IMR-90 (cell line): ENCODE measurements around the gene PPT2. TPM values are rescaled to one million over a fixed set of nuclear protein-coding genes. Genes with fewer than 3 reads are reported as not detected.

ENCODE experiments used
- ATAC-seq: fragments of 200-7000 bp; cut with Tn5 transposase; 2 replicates; pipeline ENCODE4 v1.9.1; 2020; ENCODE audit warnings: low read depth, mild to moderate bottlenecking, moderate library complexity
- BruUV-seq: library from RNA; stranded (reverse); fragments of 400-500 nt; replicated peaks from 2 replicates; lab custom pipeline; 2021; lab: Mats Ljungman, UMichigan
- CTCF ChIA-PET: fragments of 300-600 bp; formaldehyde crosslinking; extraction: SDS; loops from one replicate; lab custom pipeline; 2021; ENCODE audit warnings: antibody characterized with exemption; lab: Yijun Ruan, JAX
- POLR2A ChIA-PET: fragments of 300-600 bp; sonication (Branson Sonifier 250); formaldehyde crosslinking; loops from one replicate; lab custom pipeline; 2022; ENCODE audit warnings: antibody characterized with exemption; ENCODE audit not compliant: unreplicated experiment; lab: Charles Lee
- DNase-seq: peaks from one replicate; pipeline ENCODE4 v3.0.0; 2013
- H2AFZ ChIP-seq: replicated peaks from 2 replicates; pipeline ENCODE3; 2013; ENCODE audit warnings: low read length, mild to moderate bottlenecking; ENCODE audit not compliant: poor library complexity
- H2AK5ac ChIP-seq: 2 replicates; pipeline ENCODE4 v1.6.1; 2013; ENCODE audit warnings: low read depth, low read length, inconsistent platforms
- H2AK9ac ChIP-seq: replicated peaks from 2 replicates; pipeline ENCODE3; 2013; ENCODE audit warnings: mild to moderate bottlenecking, low read depth, low read length, moderate library complexity; ENCODE audit not compliant: poor library complexity
- H2BK120ac ChIP-seq: 2 replicates; pipeline ENCODE4 v1.6.1; 2013; ENCODE audit warnings: low read depth, low read length, inconsistent platforms
- H2BK15ac ChIP-seq: 3 replicates; pipeline ENCODE4 v1.6.1; 2013; ENCODE audit warnings: low read depth, low read length, inconsistent platforms
- H2BK20ac ChIP-seq: 2 replicates; pipeline ENCODE4 v1.6.1; 2013; ENCODE audit warnings: low read depth, mild to moderate bottlenecking, inconsistent platforms, low read length, moderate library complexity
- H2BK5ac ChIP-seq: 2 replicates; pipeline ENCODE4 v1.6.1; 2013; ENCODE audit warnings: mild to moderate bottlenecking, low read depth, low read length, inconsistent platforms; ENCODE audit not compliant: poor library complexity, severe bottlenecking
- H3K14ac ChIP-seq: replicated peaks from 2 replicates; pipeline ENCODE4 v1.6.1; 2013; ENCODE audit warnings: low read depth, low read length, inconsistent platforms
- H3K18ac ChIP-seq: 2 replicates; pipeline ENCODE4 v1.6.1; 2013; ENCODE audit warnings: low read depth, low read length, control low read depth
- H3K23ac ChIP-seq: 2 replicates; pipeline ENCODE4 v1.6.1; 2013; ENCODE audit warnings: low read depth, low read length, inconsistent platforms
- H3K27ac ChIP-seq: 2 replicates; pipeline ENCODE4 v1.5.1; 2013; ENCODE audit warnings: mild to moderate bottlenecking, control low read depth, low read length; ENCODE audit not compliant: insufficient read depth
- H3K27me3 ChIP-seq: 2 replicates; pipeline ENCODE4 v1.6.1; 2013; ENCODE audit warnings: low read length; ENCODE audit not compliant: control insufficient read depth, insufficient read depth
- H3K36me3 ChIP-seq: 2 replicates; pipeline ENCODE4 v1.6.1; 2013; ENCODE audit warnings: low read length, mixed read lengths; ENCODE audit not compliant: control insufficient read depth, insufficient read depth
- H3K4ac ChIP-seq: 2 replicates; pipeline ENCODE4 v1.6.1; 2013; ENCODE audit warnings: low read depth, low read length, inconsistent platforms
- H3K4me1 ChIP-seq: 2 replicates; pipeline ENCODE4 v1.6.1; 2013; ENCODE audit warnings: low read length, mixed read lengths; ENCODE audit not compliant: control insufficient read depth, insufficient read depth
- H3K4me2 ChIP-seq: 2 replicates; pipeline ENCODE4 v1.6.1; 2013; ENCODE audit warnings: low read depth, mild to moderate bottlenecking, control low read depth, low read length, moderate library complexity
- H3K4me3 ChIP-seq: 2 replicates; pipeline ENCODE4 v1.5.1; 2013; ENCODE audit warnings: low read depth, mild to moderate bottlenecking, control low read depth, low read length, moderate library complexity; ENCODE audit not compliant: insufficient read depth
- H3K56ac ChIP-seq: 2 replicates; pipeline ENCODE4 v1.6.1; 2013; ENCODE audit warnings: low read length, inconsistent platforms; ENCODE audit not compliant: insufficient read depth; ENCODE audit errors: extremely low read depth
- H3K79me1 ChIP-seq, 2 experiments: 2 replicates each; pipeline ENCODE4 v1.6.1; 2013; ENCODE audit warnings: low read length in 2 of 2, inconsistent platforms in 1 of 2, low read depth in 1 of 2
- H3K9ac ChIP-seq: 2 replicates; pipeline ENCODE4 v1.6.1; 2013; ENCODE audit warnings: low read depth, low read length, control low read depth
- H3K9me1 ChIP-seq: 2 replicates; pipeline ENCODE4 v1.6.1; 2013; ENCODE audit warnings: low read length, inconsistent platforms; ENCODE audit not compliant: insufficient read depth
- H3K9me3 ChIP-seq: 2 replicates; pipeline ENCODE4 v1.6.1; 2013; ENCODE audit warnings: low read length; ENCODE audit not compliant: control insufficient read depth, insufficient read depth
- H4K20me1 ChIP-seq: 2 replicates; pipeline ENCODE4 v1.6.1; 2013; ENCODE audit warnings: low read length, inconsistent platforms; ENCODE audit not compliant: insufficient read depth
- H4K5ac ChIP-seq: 2 replicates; pipeline ENCODE4 v1.6.1; 2013; ENCODE audit warnings: mild to moderate bottlenecking, low read depth, low read length, control low read depth
- H4K8ac ChIP-seq, 2 experiments: 2 replicates each; pipeline ENCODE4 v1.6.1; 2013; ENCODE audit warnings: low read depth in 2 of 2, low read length in 2 of 2, control low read depth in 1 of 2, inconsistent platforms in 1 of 2
- H4K91ac ChIP-seq: 2 replicates; pipeline ENCODE4 v1.6.1; 2013; ENCODE audit warnings: low read depth, low read length, inconsistent platforms; ENCODE audit not compliant: insufficient read depth
- CHD1 ChIP-seq: IDR thresholded peaks from 2 replicates; pipeline ENCODE4 v1.6.1; 2012; ENCODE audit warnings: low read depth, low read length, improper control_type of control experiment
- CTCF ChIP-seq: conservative IDR thresholded peaks from 2 replicates; pipeline ENCODE4 v1.5.1; 2012; ENCODE audit warnings: mild to moderate bottlenecking, low read depth, low read length, improper control_type of control experiment
- ELK1 ChIP-seq: fragments of 150-350 bp; IDR thresholded peaks from 2 replicates; pipeline ENCODE4 v1.6.1; 2016; ENCODE audit warnings: low read depth, mild to moderate bottlenecking, low read length, moderate library complexity, borderline replicate concordance
- MAFK ChIP-seq: IDR thresholded peaks from 2 replicates; pipeline ENCODE4 v1.6.1; 2012; ENCODE audit warnings: low read depth, low read length, improper control_type of control experiment
- MAZ ChIP-seq: IDR thresholded peaks from 2 replicates; pipeline ENCODE4 v1.6.1; 2012; ENCODE audit warnings: low read depth, mild to moderate bottlenecking, low read length, improper control_type of control experiment, moderate library complexity, borderline replicate concordance
- MXI1 ChIP-seq: IDR thresholded peaks from 2 replicates; pipeline ENCODE4 v1.6.1; 2012; ENCODE audit warnings: low read depth, mild to moderate bottlenecking, low read length, moderate library complexity, borderline replicate concordance
- NFE2L2 ChIP-seq: fragments of 150-350 bp; IDR thresholded peaks from 2 replicates; pipeline ENCODE4 v1.6.1; 2016; ENCODE audit warnings: low read depth, mild to moderate bottlenecking, low read length
- POLR2A ChIP-seq: IDR thresholded peaks from 2 replicates; pipeline ENCODE4 v1.6.1; 2012; ENCODE audit warnings: mild to moderate bottlenecking, low read depth, low read length
- RAD21 ChIP-seq: IDR thresholded peaks from 2 replicates; pipeline ENCODE4 v1.6.1; 2012; ENCODE audit warnings: low read length, improper control_type of control experiment
- SMC3 ChIP-seq: fragments of 150-350 bp; IDR thresholded peaks from 2 replicates; pipeline ENCODE4 v1.6.1; 2016; ENCODE audit warnings: low read depth, mild to moderate bottlenecking, antibody characterized with exemption, low read length, moderate library complexity
- WGBS, 2 experiments: methylation state at CpG; one replicate each; pipeline versions ENCODE4 v1.1.5 to v1.1.7; 2013; ENCODE audit warnings: missing lambda C conversion rate in 2 of 2; ENCODE audit not compliant: insufficient read length in 1 of 2; ENCODE audit errors: extremely low coverage in 2 of 2; 5-methylcytosine and 5-hydroxymethylcytosine counted together
- dilution Hi-C: fragments of 300-500 bp; cut with HindIII; formaldehyde crosslinking; loops from one replicate; pipeline ENCODE4 v1.14.3; 2018; ENCODE audit warnings: low sequenced_read_pairs; ENCODE audit not compliant: unreplicated experiment
- in situ Hi-C: fragments of 300-500 bp; cut with MboI; formaldehyde crosslinking; loops from 3 replicates; pipeline ENCODE4 v1.14.3; 2019; ENCODE audit warnings: low sequenced_read_pairs, inconsistent platforms, mixed read lengths
- intact Hi-C: fragments of 100-400 bp; cut with micrococcal nuclease; formaldehyde crosslinking; loops from 2 replicates; pipeline ENCODE4 v1.10.0; 2022
- polyA plus RNA-seq, 3 experiments: library from polyadenylated mRNA; depleted of rRNA; stranded (reverse); fragments of >200 nt; gene quantifications; 2 replicates each; pipeline ENCODE4 v1.2.3, GENCODE V29; 2012; ENCODE audit warnings: low replicate concordance in 1 of 3
- total RNA-seq: library from RNA; depleted of rRNA; stranded (reverse); fragments of >200 nt; gene quantifications from 2 replicates; pipeline ENCODE4 v1.2.3, GENCODE V29; 2012
- TF ChIP-seq, protein P1 (sequence below): fragments of 150-350 bp; IDR thresholded peaks from 2 replicates; pipeline ENCODE4 v1.6.1; 2017; ENCODE audit warnings: mild to moderate bottlenecking, antibody characterized with exemption, low read length, low read depth

PPT2 gene
- total and polyA plus RNA-seq, 2 of the 4 experiments (the other 2 are of a cell fraction), result 3.2 to 16.2 TPM

- BruUV-seq, result no TSS peak
- Histone ChIP-seq H2AFZ (no peak overlapping the region), H3K18ac (no peak overlapping the region), H2AK5ac (no peak overlapping the region), H4K91ac (no peak overlapping the region), H3K36me3 (peaks cover 56% of the 10 kb centered on the region), H3K9me1 (peaks cover 13% of the 10 kb centered on the region), H3K9ac (no peak overlapping the region), H4K8ac (no peak overlapping the region), H3K79me1 (peaks cover 5 to 26% of the 10 kb centered on the region in 2 experiments; a peak in 3 of 4 replicates), H2BK15ac (no peak overlapping the region), H4K20me1 (no peaks in the 10 kb centered on the region), H4K5ac (no peak overlapping the region), H3K27me3 (no peaks in the 10 kb centered on the region), H3K4me1 (peaks cover 3% of the 10 kb centered on the region; the same call in 1 of the 2 replicates), H3K9me3 (no peaks in the 10 kb centered on the region), H3K4me2 (no peak overlapping the region), H2AK9ac (no peak overlapping the region), H3K14ac (no peak overlapping the region), H3K56ac (no peak overlapping the region), H3K23ac (no peak overlapping the region), H2BK5ac (no peak overlapping the region), H2BK120ac (no peak overlapping the region), H3K27ac (no peak overlapping the region), H3K4ac (no peak overlapping the region), H2BK20ac (no peak overlapping the region), H3K4me3 (no peak overlapping the region)
- ChIA-PET CTCF (no interaction called here), POLR2A (interaction anchor here (1.0 kb wide), 1 partner anchor 9 kb away, joined by 3 read pairs; no protein-coding TSS in a partner anchor)
- DNase-seq (no peak), ATAC-seq (no peak)
- intact Hi-C loops, result no loop called here
- TF ChIP-seq MAZ (no peak), POLR2A (no peak), RAD21 (no peak), CTCF (no peak), NFE2L2 (no peak), MAFK (no peak), CHD1 (no peak), SMC3 (no peak), ELK1 (no peak), MXI1 (no peak)
- TF ChIP-seq, protein P1, sequence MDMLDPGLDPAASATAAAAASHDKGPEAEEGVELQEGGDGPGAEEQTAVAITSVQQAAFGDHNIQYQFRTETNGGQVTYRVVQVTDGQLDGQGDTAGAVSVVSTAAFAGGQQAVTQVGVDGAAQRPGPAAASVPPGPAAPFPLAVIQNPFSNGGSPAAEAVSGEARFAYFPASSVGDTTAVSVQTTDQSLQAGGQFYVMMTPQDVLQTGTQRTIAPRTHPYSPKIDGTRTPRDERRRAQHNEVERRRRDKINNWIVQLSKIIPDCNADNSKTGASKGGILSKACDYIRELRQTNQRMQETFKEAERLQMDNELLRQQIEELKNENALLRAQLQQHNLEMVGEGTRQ, result no peak
- no CpG with 5 or more reads among the region's 6 CpGs for WGBS, 2 experiments
- dilution Hi-C loops, result no loop called here
- in situ Hi-C loops, result no loop called here
These were observed 13.9 kb downstream of the PPT2 start for GRCh38 chr6:32167761-32168262.
